HG03139 (cell line): ENCODE data around the gene TIMP2.
"Not testable (repeated sequence)": the region's sequence is repeated elsewhere in the genome, so short reads cannot be mapped to it uniquely, and the experiment has no call there.

Experiments
- ATAC-seq: cut with Tn5 transposase; IDR thresholded peaks from one replicate; pipeline ENCODE4 v1.9.1; 2021; ENCODE audit not compliant: unreplicated experiment

Gene TIMP2

DNA sequence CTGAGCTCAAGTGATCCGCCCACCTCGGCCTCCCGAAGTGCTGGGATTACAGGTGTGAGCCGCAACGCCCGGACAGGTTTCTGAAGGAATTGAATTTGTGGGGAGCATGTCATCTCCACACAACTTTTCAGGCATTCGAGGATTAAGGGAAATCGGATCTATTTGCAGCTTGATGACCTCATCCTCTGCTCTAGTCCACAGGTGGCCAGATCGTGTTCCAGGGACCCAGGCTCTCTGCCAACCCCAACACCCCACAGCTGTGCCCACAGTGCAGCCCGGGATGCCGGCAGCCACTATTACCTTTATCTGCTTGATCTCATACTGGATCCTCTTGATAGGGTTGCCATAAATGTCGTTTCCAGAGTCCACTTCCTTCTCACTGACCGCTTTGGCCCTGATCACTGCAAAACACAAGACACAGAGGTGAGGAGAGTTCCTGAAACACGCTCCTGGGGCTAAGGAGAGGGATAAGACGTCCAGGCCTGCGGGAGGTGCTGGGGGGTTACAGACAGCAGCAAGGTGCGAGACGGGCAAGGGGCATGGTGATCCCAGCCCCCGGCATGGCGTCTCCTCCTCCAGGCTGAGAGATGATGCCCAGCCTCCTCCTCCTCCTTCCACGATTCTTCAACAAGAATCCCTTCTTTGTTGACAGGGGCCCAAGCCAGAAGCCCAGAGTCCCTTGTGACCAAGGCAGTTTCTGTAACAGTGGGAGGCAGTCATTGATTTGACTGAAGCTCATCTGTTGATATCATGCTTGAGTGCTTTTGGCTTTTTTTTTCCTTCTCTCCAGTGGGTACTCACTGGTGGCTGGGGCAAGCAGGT lies 51.5 kb downstream of the TIMP2 start:
- ATAC-seq, result no peak

DNA sequence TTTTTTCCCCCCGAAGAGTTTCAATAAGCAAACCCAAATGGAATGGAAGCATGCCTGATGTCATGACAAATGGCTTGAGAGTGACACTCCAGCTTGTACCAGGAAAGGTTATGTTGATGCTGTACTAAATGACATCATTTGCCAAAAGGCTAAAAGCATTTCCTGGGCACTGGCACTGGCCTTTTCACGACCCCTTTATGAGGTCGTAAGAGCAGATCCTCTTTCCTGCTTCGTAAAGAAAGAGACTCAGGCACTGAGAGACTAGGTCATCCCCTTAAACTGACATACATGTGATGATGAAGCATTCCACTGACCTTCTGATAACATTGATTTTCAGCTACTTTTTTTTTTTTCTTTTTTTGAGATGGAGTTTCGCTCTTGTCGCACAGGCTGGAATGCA lies 52.7 kb downstream of the TIMP2 start:
- ATAC-seq, result no peak

DNA sequence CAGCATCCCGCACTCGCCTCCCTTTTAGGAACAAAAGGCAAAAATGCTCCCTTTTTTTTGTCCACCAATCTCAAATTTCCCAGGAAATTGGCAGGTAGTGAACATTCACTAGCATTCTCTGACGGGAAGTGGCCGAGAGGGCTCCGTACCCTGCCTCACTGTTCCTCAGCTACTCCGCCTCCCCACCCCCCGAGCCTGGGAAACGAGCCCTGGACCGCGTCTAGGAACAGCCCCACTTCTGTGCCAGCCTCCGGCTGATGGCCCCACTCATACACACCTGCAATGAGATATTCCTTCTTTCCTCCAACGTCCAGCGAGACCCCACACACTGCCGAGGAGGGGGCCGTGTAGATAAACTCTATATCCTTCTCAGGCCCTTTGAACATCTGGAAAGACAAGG lies 54.6 kb downstream of the TIMP2 start:
- no peak for ATAC-seq

DNA sequence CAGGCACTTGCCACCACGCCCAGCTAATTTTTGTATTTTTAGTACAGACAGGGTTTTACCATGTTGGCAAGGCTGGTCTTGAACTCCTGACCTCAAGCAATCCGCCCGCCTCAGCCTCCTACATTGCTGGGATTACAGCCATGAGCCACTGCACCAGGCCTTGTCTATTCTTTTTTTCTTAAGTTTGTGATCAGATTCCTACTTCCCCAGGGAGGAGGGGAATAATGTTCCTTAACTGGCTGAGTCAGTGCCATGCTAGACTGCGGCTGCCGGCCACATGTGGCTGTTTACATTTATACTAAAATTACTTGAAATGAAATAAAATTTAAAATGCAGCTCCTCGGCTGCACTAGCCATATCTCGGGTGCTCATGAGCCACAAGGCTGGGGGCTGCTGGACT lies 56.8 kb downstream of the TIMP2 start:
- ATAC-seq, result no peak

DNA sequence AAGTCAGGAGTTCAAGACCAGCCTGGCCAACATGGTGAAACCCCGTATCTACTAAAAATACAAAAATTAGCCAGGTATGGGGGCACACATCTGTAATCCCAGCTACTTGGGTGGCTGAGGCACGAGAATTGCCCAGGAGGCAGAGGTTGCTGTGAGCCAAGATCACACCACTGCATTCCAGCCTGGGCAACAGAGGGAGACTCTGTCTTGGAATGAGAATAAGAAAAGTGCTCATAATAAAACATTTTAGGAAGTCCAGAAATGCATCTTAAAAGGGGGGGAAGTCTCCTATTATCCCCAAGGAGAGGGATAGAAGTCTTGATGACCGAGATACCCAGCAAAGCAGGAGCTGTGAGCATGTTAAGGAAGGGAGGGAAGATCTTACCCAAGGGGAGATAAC lies 58.1 kb downstream of the TIMP2 start:
- ATAC-seq, result not testable (repeated sequence)

DNA sequence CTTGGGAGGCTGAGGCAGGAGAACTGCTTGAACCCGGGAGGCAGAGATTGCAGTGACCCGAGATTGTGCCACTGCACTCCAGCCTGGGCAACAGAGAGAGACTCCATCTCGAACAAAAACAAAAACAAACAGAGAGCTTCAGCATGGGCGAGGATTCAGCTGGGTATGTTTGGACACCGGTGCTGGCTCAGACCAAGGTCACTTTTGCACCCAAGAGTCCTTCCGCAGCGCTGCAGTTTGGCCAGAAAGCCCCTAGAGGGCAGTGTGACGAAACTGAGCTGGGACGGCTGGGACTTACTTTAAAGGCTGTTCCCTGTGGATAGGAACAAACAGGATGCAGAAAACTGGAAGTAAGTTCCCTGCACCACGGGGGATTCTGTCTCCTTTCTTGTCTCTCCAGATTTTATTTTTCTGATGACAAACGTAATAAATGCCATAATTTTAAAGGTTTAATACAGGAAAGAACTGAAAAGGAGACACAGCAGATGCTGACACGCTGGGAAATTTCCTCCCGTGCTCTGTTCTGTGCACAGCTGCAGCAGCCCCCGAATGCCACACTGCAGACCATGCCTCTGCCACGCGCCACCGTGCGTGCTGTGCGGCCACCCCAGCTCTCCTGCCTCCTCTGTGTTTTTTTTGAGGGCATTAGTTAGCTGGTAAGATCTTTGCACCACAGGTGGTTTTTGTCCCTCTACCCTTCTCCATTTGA lies 59.4 kb downstream of the TIMP2 start:
- no peak for ATAC-seq

DNA sequence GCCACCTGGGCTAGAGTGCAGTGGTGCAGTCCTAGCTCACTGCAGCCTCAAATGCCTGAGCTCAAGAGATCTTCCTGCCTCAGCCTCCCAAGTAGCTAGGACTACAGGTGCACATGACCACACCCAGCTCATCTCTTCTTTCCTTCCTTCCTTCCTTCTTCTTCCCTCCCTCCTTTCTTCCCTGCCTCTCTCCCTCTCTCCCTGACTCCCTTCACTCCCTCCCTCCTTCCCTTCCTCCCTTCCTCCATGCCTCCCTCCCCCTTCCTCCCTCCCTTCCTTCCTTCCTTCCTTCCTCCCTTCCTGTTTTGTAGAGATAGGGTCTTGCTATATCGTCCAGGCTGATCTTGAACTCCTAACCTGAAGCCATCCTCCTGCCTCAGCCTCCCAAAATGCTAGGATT lies 61.1 kb downstream of the TIMP2 start:
- ATAC-seq, result no peak

DNA sequence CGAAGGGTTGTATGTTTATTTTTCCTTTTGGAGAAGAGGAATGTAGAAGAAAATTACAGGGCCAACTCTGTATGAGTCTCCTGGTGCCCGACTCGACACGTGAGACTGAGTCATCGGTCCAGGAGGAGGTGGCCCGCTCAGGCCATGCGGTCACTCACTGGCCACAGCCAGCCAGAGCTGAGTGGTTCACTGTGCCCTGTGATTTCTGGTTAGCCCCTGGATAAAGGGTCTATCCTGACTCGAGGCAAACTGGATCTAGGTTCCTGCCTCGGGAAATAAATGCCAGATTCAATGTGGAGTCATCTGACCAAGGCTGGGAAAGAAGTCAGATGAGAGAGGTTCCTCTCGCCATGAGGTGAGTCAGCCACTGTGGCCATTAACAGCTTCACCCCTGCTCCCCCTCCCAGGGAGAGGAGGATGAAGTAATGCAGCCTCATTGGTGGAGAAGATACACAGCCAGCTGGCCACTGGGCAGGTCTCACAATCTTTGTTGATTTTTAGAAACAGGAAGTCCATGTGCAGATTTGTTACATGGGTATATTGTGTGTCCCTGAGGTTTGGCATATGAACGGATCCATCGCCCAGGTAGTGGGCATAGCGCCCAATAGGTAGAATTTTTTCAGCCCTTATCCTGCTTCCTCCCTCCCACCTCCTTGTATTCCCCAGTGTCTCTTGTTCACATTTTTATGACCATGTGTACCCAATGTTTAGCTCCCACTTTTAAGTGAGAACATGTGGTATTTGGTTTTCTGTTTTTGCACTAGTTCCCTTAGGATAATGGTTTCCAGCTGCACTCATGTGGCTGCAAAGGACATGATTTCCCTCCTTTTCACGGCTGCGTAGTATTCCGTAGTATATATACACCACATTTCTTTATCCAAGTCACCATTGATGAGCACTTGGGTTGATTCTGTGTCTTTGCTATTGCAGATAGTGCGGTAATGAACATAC lies 62.8 kb downstream of the TIMP2 start:
- no peak for ATAC-seq

DNA sequence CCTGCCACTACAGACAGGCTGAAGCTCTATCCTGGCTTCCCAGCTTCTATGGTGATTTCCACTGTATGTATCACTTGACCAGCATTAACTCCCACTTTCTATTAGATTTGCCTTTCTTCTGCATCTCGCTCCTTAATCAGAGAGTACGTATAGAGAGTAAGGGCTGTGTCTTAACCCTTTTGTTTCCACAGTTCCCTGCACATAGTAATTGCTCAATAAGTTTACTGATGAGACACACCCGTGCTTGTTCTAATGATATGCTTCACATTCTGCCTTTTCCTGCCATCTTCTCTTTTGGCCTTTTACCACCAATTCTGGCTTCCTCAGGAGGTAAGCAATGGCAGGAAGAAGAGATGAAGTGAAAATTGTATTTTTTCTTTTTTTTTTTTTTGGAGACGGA lies 64.0 kb downstream of the TIMP2 start:
- ATAC-seq, result no peak

DNA sequence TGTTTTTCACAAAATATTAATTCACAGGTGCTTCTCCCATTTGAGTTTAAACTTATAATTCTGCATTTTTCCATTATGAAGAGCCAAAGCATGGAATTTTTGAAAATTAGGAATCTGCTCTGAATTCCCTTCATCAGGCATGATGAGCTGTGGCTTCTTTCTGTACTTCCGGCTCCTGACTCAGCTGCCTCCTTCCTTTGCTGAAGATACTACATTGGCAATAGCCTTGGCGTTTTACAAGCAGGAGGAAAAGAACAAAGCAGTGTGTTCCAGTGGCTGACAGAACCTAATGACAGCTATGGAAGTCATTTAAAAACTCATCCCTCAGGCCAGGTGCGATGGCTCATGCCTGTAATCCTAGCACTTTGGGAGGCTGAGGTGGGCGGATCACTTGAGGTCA lies 66.1 kb downstream of the TIMP2 start:
- no peak for ATAC-seq

DNA sequence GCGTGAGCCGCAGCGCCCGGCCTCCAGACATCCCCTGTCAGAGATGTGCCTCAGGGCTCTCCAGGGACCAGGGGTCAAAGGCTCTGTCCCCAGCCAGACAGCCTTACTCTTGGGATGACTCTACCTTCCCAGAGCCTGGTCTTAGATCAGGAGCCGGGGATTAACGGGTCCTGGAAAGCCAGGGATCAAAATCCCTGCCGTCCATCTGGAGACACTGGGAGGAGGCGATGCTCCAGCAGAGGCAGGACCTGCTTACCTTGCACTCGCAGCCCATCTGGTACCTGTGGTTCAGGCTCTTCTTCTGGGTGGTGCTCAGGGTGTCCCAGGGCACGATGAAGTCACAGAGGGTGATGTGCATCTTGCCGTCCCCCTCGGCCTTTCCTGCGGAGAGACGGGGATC lies 67.9 kb downstream of the TIMP2 start:
- no peak for ATAC-seq

DNA sequence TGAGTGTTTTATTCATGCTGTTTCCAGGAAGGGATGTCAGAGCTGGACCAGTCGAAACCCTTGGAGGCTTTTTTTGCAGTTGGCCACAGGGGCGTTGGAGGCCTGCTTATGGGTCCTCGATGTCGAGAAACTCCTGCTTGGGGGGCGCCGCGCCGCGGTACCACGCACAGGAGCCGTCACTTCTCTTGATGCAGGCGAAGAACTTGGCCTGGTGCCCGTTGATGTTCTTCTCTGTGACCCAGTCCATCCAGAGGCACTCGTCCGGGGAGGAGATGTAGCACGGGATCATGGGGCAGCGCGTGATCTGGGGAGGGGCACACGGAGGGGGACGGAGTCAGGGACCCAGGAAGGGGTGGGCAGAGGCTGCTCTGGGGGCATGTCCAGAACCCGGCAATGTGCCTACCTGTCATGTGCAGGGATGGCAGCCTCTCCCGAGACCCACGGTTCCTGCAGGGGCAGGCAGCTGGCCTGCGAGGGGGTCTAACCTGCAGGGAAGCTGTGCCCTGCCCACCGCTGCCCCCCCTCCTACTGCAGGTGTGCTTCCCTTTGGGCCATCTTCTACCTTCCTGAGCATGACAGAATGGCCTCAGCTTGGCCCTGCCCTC lies 69.5 kb downstream of the TIMP2 start:
- no peak for ATAC-seq

DNA sequence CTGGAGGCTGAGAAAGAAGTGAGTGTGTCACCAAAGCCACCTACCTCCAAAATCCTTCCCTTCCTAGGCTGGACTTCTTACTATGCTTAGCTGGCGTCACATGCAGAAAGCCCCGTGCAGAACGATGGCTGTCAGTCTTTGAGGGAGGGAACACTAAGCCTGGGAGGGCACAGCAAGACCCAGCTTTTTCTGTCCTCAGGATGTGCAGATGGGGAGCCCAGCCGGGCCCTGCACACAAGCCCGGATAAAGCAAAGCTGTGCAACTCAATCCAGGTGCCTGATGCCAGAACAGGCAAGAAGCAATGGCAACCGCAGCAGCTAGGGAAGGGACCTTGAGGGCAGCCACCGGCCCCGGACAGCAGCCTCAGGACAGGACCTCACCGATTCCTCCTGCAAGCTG lies 70.7 kb downstream of the TIMP2 start:
- no peak for ATAC-seq

DNA sequence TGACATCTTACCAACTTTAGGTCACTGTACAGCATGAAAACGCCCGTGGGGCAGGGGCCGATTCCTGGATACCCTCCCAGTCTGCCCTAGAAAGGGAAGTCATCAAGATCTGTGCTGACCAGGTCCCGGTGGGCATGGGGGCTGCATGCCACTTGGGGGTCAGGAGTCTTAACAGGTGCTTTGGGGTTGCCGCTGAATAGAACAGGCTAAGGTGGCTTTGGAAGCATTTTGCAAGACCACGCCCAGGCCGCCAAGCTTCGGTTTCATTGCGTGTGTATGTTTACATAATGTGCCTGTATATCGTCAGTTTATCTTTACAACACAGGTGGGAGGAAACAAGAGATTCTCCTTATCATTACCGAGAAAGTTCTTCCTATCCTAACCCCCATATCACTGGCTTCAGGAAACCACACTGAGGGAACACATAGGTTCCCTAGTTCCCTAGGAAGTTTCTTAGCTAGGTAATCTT lies 71.2 kb downstream of the TIMP2 start:
- ATAC-seq, result no peak

DNA sequence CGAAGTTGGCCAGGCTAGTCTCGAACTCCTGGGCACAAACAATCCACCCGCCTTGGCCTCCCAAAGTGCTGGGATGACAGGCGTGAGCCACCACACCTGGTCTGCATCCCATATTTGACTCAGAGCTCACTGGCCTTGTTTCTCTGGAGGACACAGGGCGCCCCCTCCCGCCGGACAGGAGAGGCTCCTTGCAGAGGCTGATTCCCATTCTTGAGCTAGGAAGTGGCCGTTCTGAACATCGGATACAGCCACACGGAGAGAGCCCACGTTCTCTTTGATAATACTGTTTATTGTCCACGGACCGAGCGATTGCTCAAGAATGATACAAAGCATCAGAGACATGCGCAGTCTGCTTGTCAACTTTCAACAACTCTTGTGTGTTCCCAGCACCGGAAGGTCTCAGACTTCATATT lies 72.5 kb downstream of the TIMP2 start:
- no peak for ATAC-seq

DNA sequence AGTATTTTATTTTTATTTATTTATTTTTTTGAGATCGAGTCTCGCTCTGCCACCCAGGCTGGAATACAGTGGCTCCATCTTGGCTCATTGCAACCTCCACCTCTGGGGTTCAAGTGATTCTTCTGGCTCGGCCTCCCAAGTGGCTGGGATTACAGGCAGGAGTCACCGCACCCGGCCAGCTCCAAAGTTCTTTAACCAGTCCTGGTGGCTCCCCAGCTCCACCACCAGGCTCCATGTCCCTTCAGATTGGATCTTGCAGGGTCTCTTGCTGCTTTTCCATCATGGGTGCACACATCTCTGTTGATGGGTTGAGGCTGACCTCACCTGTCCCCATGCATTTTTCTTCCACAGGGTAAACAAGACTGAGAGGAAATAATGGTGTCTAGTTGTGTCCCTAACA lies 76.2 kb downstream of the TIMP2 start:
- no peak for ATAC-seq

DNA sequence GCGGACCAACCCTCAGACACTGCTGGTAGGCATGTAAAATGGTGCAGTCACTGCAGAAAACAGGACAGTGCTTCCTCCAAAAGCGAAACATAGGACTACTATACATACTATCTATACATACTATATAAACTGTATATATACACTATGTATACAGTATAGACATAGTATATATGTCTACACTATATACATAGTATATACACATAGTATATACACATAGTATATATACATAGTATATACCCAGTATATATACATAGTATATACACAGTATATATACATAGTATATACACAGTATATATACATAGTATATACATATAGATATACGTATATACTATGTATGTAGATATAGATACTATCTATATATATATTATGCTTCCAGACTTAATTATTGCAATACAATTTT lies 78.1 kb downstream of the TIMP2 start:
- no peak for ATAC-seq

DNA sequence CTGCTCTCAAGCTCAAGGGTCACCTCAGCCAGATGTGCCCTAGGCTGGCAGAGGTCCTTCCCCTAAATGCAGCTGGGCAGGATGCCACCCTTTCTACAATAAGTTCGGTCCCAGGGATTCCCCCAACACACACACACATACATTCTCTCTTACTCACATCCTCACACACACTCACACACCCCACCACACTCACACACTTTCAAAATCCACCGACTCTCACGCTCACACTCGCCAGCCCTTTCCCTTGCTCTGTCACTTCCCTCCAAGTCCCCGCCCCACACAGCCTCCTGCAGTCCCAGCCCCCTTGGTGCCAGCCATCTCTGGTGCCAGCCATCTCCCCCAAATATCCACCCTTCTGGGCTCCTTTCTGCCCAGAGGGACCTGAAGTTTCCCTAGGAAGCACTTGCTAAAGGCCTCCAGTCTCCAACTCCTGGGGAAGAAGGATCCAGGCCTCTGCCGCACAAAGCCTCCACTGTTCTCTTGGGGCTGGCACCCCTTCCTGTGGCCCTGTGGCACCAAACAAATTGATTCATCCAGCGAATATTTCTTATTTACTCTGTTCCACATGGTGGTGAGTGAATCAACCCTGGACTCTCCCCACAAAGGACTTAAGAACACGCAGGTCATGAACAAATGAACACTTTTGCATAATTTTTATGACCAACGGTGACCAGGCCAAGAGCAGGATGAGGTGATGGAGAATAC lies 80.7 kb downstream of the TIMP2 start:
- no peak for ATAC-seq

DNA sequence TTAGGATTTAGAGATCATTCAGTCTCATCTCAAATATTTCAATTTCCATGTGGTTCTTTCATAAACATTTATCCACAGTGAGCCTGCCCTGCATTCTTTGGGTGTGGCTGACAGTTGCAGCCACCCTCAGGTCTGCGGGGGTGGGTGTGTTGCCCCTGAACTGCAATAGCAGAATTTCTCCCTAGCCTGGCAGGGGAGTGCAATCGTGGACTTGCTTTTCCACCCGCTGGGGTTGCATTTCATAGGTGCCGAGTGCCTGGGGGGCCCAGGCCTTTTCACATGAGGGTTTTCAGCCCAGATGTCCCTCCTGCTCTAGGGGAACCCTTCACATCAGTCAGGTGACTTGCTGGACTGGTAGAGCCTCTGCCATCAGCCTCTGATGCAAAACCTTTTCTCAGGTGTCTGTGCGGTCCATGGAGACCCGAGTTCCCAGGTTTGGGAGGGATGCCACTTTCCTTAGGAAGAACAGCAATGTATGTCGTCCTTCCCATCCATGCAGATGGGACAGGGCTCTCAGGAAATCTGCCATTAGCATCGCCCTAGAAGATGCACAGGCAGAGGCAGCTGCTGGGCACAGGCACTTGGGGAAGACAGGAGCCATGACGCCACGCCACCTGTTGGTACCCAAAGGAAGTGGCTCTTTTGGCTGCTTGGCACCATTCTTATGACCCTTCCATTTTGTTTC lies 82.2 kb downstream of the TIMP2 start:
- no peak for ATAC-seq
